GM23338 (cell line): ENCODE measurements around the gene AFM.

ENCODE experiments used
- CREB1 ChIP-seq: fragments of 250-450 bp; sonication (Bioruptor Pico); IDR thresholded peaks from 2 replicates; pipeline ENCODE4 v1.5.0; 2020; ENCODE audit warnings: low read depth, mild to moderate bottlenecking, moderate library complexity
- EZH2 ChIP-seq: fragments of 200-600 bp; sonication (generic); IDR thresholded peaks from one replicate; pipeline ENCODE4 v1.8.0; 2017; ENCODE audit warnings: antibody characterized with exemption, mild to moderate bottlenecking, low read depth; ENCODE audit not compliant: unreplicated experiment
- EZH2phosphoT487 ChIP-seq: fragments of 200-600 bp; sonication (generic); IDR thresholded peaks from one replicate; pipeline ENCODE4 v1.8.1; 2018; ENCODE audit warnings: antibody characterized with exemption; ENCODE audit not compliant: unreplicated experiment
- JUNB ChIP-seq: IDR thresholded peaks from one replicate; pipeline ENCODE4 v1.6.1; 2016; ENCODE audit warnings: antibody characterized with exemption; ENCODE audit not compliant: unreplicated experiment
- POLR2AphosphoS5 ChIP-seq: IDR thresholded peaks from 2 replicates; pipeline ENCODE4 v1.6.1; 2016; ENCODE audit warnings: antibody characterized with exemption, low read depth
- REST ChIP-seq: IDR thresholded peaks from one replicate; pipeline ENCODE4 v1.6.1; 2018; ENCODE audit warnings: antibody characterized with exemption; ENCODE audit not compliant: unreplicated experiment
- STAT1 ChIP-seq: IDR thresholded peaks from one replicate; pipeline ENCODE4 v1.6.1; 2016; ENCODE audit warnings: antibody characterized with exemption; ENCODE audit not compliant: unreplicated experiment
- ZNF331 ChIP-seq: fragments of 250-450 bp; sonication (Bioruptor Pico); IDR thresholded peaks from 2 replicates; pipeline ENCODE4 v1.5.0; 2020; ENCODE audit warnings: low read depth, mild to moderate bottlenecking, moderate library complexity
- TF ChIP-seq, protein P1 (sequence below), 2 experiments: fragments of 200-600 bp in 1 of 2; sonication (generic) in 1 of 2; conservative IDR thresholded peaks; 2 replicates each; pipeline versions ENCODE4 v1.5.1 to v1.6.1; 2016 to 2017; ENCODE audit warnings: antibody characterized with exemption in 2 of 2, low read depth in 2 of 2, mild to moderate bottlenecking in 2 of 2, moderate library complexity in 1 of 2

- TF ChIP-seq, protein P1, sequence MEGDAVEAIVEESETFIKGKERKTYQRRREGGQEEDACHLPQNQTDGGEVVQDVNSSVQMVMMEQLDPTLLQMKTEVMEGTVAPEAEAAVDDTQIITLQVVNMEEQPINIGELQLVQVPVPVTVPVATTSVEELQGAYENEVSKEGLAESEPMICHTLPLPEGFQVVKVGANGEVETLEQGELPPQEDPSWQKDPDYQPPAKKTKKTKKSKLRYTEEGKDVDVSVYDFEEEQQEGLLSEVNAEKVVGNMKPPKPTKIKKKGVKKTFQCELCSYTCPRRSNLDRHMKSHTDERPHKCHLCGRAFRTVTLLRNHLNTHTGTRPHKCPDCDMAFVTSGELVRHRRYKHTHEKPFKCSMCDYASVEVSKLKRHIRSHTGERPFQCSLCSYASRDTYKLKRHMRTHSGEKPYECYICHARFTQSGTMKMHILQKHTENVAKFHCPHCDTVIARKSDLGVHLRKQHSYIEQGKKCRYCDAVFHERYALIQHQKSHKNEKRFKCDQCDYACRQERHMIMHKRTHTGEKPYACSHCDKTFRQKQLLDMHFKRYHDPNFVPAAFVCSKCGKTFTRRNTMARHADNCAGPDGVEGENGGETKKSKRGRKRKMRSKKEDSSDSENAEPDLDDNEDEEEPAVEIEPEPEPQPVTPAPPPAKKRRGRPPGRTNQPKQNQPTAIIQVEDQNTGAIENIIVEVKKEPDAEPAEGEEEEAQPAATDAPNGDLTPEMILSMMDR (conservative IDR thresholded peaks at IDR 0.05; ENCODE audit: low read depth in 2 of 2): no peak
- TF ChIP-seq CREB1 (CRISPR knock-in tag) (no peak), EZH2 (no peak), POLR2AphosphoS5 (no peak), REST (no peak), EZH2phosphoT487 (no peak), STAT1 (no peak), JUNB (no peak), ZNF331 (CRISPR knock-in tag) (no peak)
Observed at GRCh38 chr4:73468170-73468569, 13.4 kb upstream of the AFM start.
